Calu3 (cell line): ENCODE data around the gene ARHGEF3. TPM values are rescaled to one million over a fixed set of nuclear protein-coding genes. Genes with fewer than 3 reads are reported as not detected.

Source experiments
- BruUV-seq: library from RNA; stranded (reverse); fragments of 400-500 nt; replicated peaks from 2 replicates; lab custom pipeline; 2021; lab: Mats Ljungman, UMichigan
- CTCF ChIA-PET: fragments of 300-600 bp; sonication (Branson Sonifier 250); formaldehyde crosslinking; loops from one replicate; lab custom pipeline; 2022; ENCODE audit warnings: antibody characterized with exemption; lab: Charles Lee
- DNase-seq: peaks from one replicate; pipeline ENCODE4 v3.0.0; 2022
- H3K27ac Mint-ChIP-seq: one replicate; pipeline ENCODE4 v1.8.0; 2022; ENCODE audit warnings: mixed read lengths; ENCODE audit not compliant: unreplicated experiment
- H3K27me3 Mint-ChIP-seq: one replicate; pipeline ENCODE4 v1.8.0; 2022; ENCODE audit warnings: mixed read lengths; ENCODE audit not compliant: unreplicated experiment
- H3K36me3 Mint-ChIP-seq: one replicate; pipeline ENCODE4 v1.8.0; 2022; ENCODE audit warnings: mild to moderate bottlenecking, moderate library complexity, mixed read lengths; ENCODE audit not compliant: insufficient read depth, unreplicated experiment
- H3K4me1 Mint-ChIP-seq: one replicate; pipeline ENCODE4 v1.8.0; 2022; ENCODE audit warnings: mild to moderate bottlenecking, low read depth, mixed read lengths; ENCODE audit not compliant: unreplicated experiment
- H3K4me3 Mint-ChIP-seq: one replicate; pipeline ENCODE4 v1.8.0; 2022; ENCODE audit warnings: mild to moderate bottlenecking, low read depth, moderate library complexity, mixed read lengths; ENCODE audit not compliant: unreplicated experiment
- H3K9me3 Mint-ChIP-seq: one replicate; pipeline ENCODE4 v1.8.0; 2022; ENCODE audit warnings: low read depth, mixed read lengths; ENCODE audit not compliant: unreplicated experiment
- intact Hi-C: fragments of 100-400 bp; cut with micrococcal nuclease; formaldehyde crosslinking; loops from one replicate; pipeline ENCODE4 v1.10.0; 2022; ENCODE audit not compliant: unreplicated experiment
- total RNA-seq: library from RNA; stranded (reverse); gene quantifications from 2 replicates; pipeline ENCODE4 v1.2.3, GENCODE V29; 2022
- TF ChIP-seq, protein P1 (sequence below): fragments of 200-600 bp; IDR thresholded peaks from one replicate; pipeline ENCODE4 v1.8.0; 2022; ENCODE audit warnings: antibody characterized with exemption; ENCODE audit not compliant: unreplicated experiment

The ARHGEF3 gene
- total RNA-seq, 1 experiment from 2014 or later: 21.8 TPM

GRCh38 chr3:56819016-56819809 is 17.5 kb upstream of the ARHGEF3 start:
- BruUV-seq: no TSS peak
- TF ChIP-seq, protein P1, sequence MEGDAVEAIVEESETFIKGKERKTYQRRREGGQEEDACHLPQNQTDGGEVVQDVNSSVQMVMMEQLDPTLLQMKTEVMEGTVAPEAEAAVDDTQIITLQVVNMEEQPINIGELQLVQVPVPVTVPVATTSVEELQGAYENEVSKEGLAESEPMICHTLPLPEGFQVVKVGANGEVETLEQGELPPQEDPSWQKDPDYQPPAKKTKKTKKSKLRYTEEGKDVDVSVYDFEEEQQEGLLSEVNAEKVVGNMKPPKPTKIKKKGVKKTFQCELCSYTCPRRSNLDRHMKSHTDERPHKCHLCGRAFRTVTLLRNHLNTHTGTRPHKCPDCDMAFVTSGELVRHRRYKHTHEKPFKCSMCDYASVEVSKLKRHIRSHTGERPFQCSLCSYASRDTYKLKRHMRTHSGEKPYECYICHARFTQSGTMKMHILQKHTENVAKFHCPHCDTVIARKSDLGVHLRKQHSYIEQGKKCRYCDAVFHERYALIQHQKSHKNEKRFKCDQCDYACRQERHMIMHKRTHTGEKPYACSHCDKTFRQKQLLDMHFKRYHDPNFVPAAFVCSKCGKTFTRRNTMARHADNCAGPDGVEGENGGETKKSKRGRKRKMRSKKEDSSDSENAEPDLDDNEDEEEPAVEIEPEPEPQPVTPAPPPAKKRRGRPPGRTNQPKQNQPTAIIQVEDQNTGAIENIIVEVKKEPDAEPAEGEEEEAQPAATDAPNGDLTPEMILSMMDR: no peak
- CTCF ChIA-PET: interaction anchor here (0.6 to 2.4 kb wide), 3 partner anchors 18 to 198 kb away, joined by 3 to 11 read pairs (median 4); partner anchors contain the start of gene ARHGEF3
- intact Hi-C loops: loop anchor here (2.0 kb wide), 1 partner anchor 26 kb away; no protein-coding TSS in a partner anchor
- H3K27me3 Mint-ChIP-seq: no peaks in the 10 kb centered on the region
- DNase-seq: no peak
- H3K4me1 Mint-ChIP-seq: peaks cover 13% of the 10 kb centered on the region
- H3K27ac Mint-ChIP-seq: no peak overlapping the region
- H3K36me3 Mint-ChIP-seq: no peaks in the 10 kb centered on the region
- no peaks in the 10 kb centered on the region for H3K9me3 Mint-ChIP-seq
- no peak overlapping the region for H3K4me3 Mint-ChIP-seq

- no peak overlapping the region for H3K27ac Mint-ChIP-seq
- DNase-seq: no peak
- no peaks in the 10 kb centered on the region for H3K27me3 Mint-ChIP-seq
- H3K36me3 Mint-ChIP-seq: no peaks in the 10 kb centered on the region
- CTCF ChIA-PET: interaction anchor here (1.4 to 2.4 kb wide), 3 partner anchors 17 to 170 kb away, joined by 4 to 11 read pairs (median 4); partner anchors contain the start of gene ARHGEF3
- H3K4me3 Mint-ChIP-seq: no peak overlapping the region
- TF ChIP-seq, protein P1: no peak
- no peaks in the 10 kb centered on the region for H3K9me3 Mint-ChIP-seq
- H3K4me1 Mint-ChIP-seq: peaks cover 5% of the 10 kb centered on the region
- intact Hi-C loops: loop anchor here (2.0 kb wide), 1 partner anchor 26 kb away; no protein-coding TSS in a partner anchor
- BruUV-seq: no TSS peak
These were observed 16.6 kb upstream of the ARHGEF3 start for GRCh38 chr3:56818156-56818985.

GRCh38 chr3:56817646-56818045 is 15.9 kb upstream of the ARHGEF3 start:
- Mint-ChIP-seq H3K27ac (no peak overlapping the region), H3K36me3 (no peaks in the 10 kb centered on the region), H3K27me3 (no peaks in the 10 kb centered on the region), H3K9me3 (no peaks in the 10 kb centered on the region), H3K4me1 (no peaks in the 10 kb centered on the region), H3K4me3 (no peak overlapping the region)
- CTCF ChIA-PET: interaction anchor here (1.4 to 2.4 kb wide), 2 partner anchors 16 to 171 kb away, joined by 4 to 11 read pairs; partner anchors contain the start of gene ARHGEF3
- DNase-seq: no peak
- TF ChIP-seq, protein P1: no peak
- intact Hi-C loops: loop anchor here (2.0 kb wide), 1 partner anchor 27 kb away; no protein-coding TSS in a partner anchor
- BruUV-seq: no TSS peak

GRCh38 chr3:56816061-56816460 is 14.3 kb upstream of the ARHGEF3 start:
- no peak for DNase-seq
- TF ChIP-seq, protein P1: no peak
- Mint-ChIP-seq H3K4me3 (no peak overlapping the region), H3K36me3 (no peaks in the 10 kb centered on the region), H3K27ac (no peak overlapping the region), H3K9me3 (no peaks in the 10 kb centered on the region), H3K4me1 (no peaks in the 10 kb centered on the region), H3K27me3 (no peaks in the 10 kb centered on the region)
- intact Hi-C loops: no loop called here
- no TSS peak for BruUV-seq
- CTCF ChIA-PET: interaction anchor here (1.0 kb wide), 1 partner anchor 14 kb away, joined by 6 read pairs; the partner anchor contains the start of gene ARHGEF3
